Spleen (tissue), 11 donors: ENCODE results near the gene ZC3H4. TPM values are rescaled to one million over a fixed set of nuclear protein-coding genes. Genes with fewer than 3 reads are reported as not detected.
A peak's percentile ranks its signal among the peaks of the same experiment; 100 is the strongest.

ENCODE experiments used
- DNase-seq: peaks from one replicate; pipeline ENCODE4 v3.0.0-alpha.2; 2020
- H3K27ac ChIP-seq, 8 donors: fragments of 200-600 bp; sonication (generic) in 7 of 8; 1 replicate in 4 of 8; 2 replicates in 4 of 8; pipeline versions ENCODE4 v1.5.0 to v1.8.0; 2016 to 2021; ENCODE audit warnings: inconsistent platforms in 4 of 8, mild to moderate bottlenecking in 4 of 8, moderate library complexity in 1 of 8
- H3K27me3 ChIP-seq, 7 donors: fragments of 200-600 bp; sonication (generic) in 6 of 7; replicated peaks in 1 of 7; 1 replicate in 4 of 7; 2 replicates in 3 of 7; pipeline versions ENCODE4 v1.5.0 to v1.8.0; 2016 to 2021; ENCODE audit warnings: inconsistent platforms in 3 of 7, mild to moderate bottlenecking in 1 of 7
- H3K36me3 ChIP-seq, 6 donors: fragments of 200-600 bp; sonication (generic) in 5 of 6; 1 replicate in 4 of 6; 2 replicates in 2 of 6; pipeline versions ENCODE4 v1.5.0 to v1.8.0; 2016 to 2021; ENCODE audit warnings: inconsistent platforms in 2 of 6
- H3K4me1 ChIP-seq, 6 donors: fragments of 200-600 bp; sonication (generic) in 5 of 6; 1 replicate in 3 of 6; 2 replicates in 3 of 6; pipeline versions ENCODE4 v1.5.0 to v1.8.0; 2016 to 2021; ENCODE audit warnings: inconsistent platforms in 3 of 6
- H3K4me3 ChIP-seq, 8 donors: fragments of 200-600 bp; sonication (generic) in 7 of 8; 1 replicate in 4 of 8; 2 replicates in 4 of 8; pipeline versions ENCODE4 v1.5.0 to v1.8.0; 2016 to 2021; ENCODE audit warnings: inconsistent platforms in 4 of 8, mild to moderate bottlenecking in 4 of 8, moderate library complexity in 2 of 8
- H3K9me3 ChIP-seq, 8 donors: fragments of 200-600 bp; sonication (generic) in 7 of 8; 1 replicate in 4 of 8; 2 replicates in 4 of 8; pipeline versions ENCODE4 v1.5.0 to v1.8.0; 2016 to 2021; ENCODE audit warnings: inconsistent platforms in 4 of 8
- CTCF ChIP-seq, 11 experiments: fragments of 200-600 bp in 7 of 11; fragments of 450-650 bp in 4 of 11; sonication (generic) in 4 of 11; IDR thresholded peaks in 8 of 11; conservative IDR thresholded peaks in 3 of 11; 1 replicate in 7 of 11; 2 replicates in 4 of 11; pipeline versions ENCODE4 v1.4.0 to v1.8.0; 2016 to 2021; ENCODE audit warnings: antibody characterized with exemption in 11 of 11, inconsistent platforms in 4 of 11, mild to moderate bottlenecking in 1 of 11
- POLR2A ChIP-seq, 3 donors: fragments of 450-650 bp; IDR thresholded peaks; one replicate each; pipeline ENCODE4 v1.5.1; 2017; ENCODE audit warnings: antibody characterized with exemption in 3 of 3, mild to moderate bottlenecking in 1 of 3
- POLR2AphosphoS5 ChIP-seq, 3 donors: sonication (generic); formaldehyde crosslinking; IDR thresholded peaks; one replicate each; pipeline ENCODE4 v1.5.1; 2017; ENCODE audit warnings: antibody characterized with exemption in 3 of 3
- WGBS, 5 donors: extraction: QIAGEN DNeasy Blood & Tissue Kit in 3 of 5; methylation state at CpG; one replicate each; pipeline versions ENCODE4 v1.1.5 to v1.1.7; 2013 to 2018; 5-methylcytosine and 5-hydroxymethylcytosine counted together
- intact Hi-C: fragments of 100-400 bp; cut with DNase I; formaldehyde crosslinking; loops from one replicate; pipeline ENCODE4 v1.15.0; 2023; ENCODE audit warnings: low total_unique reads
- polyA plus RNA-seq, 3 donors: library from polyadenylated mRNA; stranded (reverse); fragments of 200-250 nt; gene quantifications; one replicate each; pipeline ENCODE4 v1.2.1, GENCODE V29; 2013
- total RNA-seq, 7 donors: library from RNA; depleted of rRNA in 3 of 7; stranded (reverse); fragments of >200 nt in 3 of 7; fragmentation: NEBNext Ultra II Directional in 4 of 7; extraction: Animal tissue kit (Norgen Biotek cat#: 25700) in 4 of 7; gene quantifications; one replicate each; pipeline versions ENCODE4 v1.1.0 to v1.2.1, GENCODE V29; 2016 to 2021
- donor health status: healthy with polysubstance abuse.
- donor health status: DM: no; HTN: no; CAD: no; lungs with moderate emphysema.
- donor health status: DM: no; HTN: no; CAD: no.
- donor health status: Bipolar disorder and iron deficiency.
- donor health status: healthy.
- donor health status: DM: no; HTN: no; CAD: no.
- donor health status: DM: yes; HTN: yes; CAD: no.

The ZC3H4 gene
- total and polyA plus RNA-seq, 10 donors: 6.0 to 68.7 (median 33.4) TPM

GRCh38 chr19:47071731-47072130 lies 41.8 kb downstream of the ZC3H4 start:
- no peaks in the 10 kb centered on the region for H3K27me3 ChIP-seq
- WGBS, 5 donors: 93 to 100% (median 95%) methylated on average over 5 to 12 of the region's 12 CpGs
- peaks cover 3 to 100% (median 96%) of the 10 kb centered on the region in 6 donors for H3K36me3 ChIP-seq
- no peak for DNase-seq
- H3K27ac ChIP-seq: no peak overlapping the region
- no peak overlapping the region for H3K4me3 ChIP-seq
- TF ChIP-seq POLR2AphosphoS5 (IDR thresholded peaks at IDR 0.05) (peak in 1 of 3 donors; percentile 7), POLR2A (IDR thresholded peaks at IDR 0.05) (no peak)
- intact Hi-C loops: no loop called here
- no peaks in the 10 kb centered on the region for H3K9me3 ChIP-seq
- peaks cover 5 to 63% (median 34%) of the 10 kb centered on the region in 6 donors for H3K4me1 ChIP-seq

GRCh38 chr19:47070756-47071155 lies 42.8 kb downstream of the ZC3H4 start:
- Histone ChIP-seq H3K27ac (no peak overlapping the region), H3K27me3 (no peaks in the 10 kb centered on the region), H3K36me3 (peaks cover 3 to 100% (median 97%) of the 10 kb centered on the region in 6 donors), H3K4me1 (peaks cover 5 to 56% (median 33%) of the 10 kb centered on the region in 6 donors), H3K9me3 (no peaks in the 10 kb centered on the region), H3K4me3 (no peak overlapping the region)
- intact Hi-C loops: no loop called here
- WGBS, 5 donors: 93 to 99% (median 93%) methylated on average over 18 of the region's 18 CpGs
- TF ChIP-seq POLR2AphosphoS5 (IDR thresholded peaks at IDR 0.05) (peak in 1 of 3 donors; percentile 26), POLR2A (IDR thresholded peaks at IDR 0.05) (no peak)
- DNase-seq: no peak

- peak; percentile 35 to 80 (median 64) for TF ChIP-seq POLR2AphosphoS5 (IDR thresholded peaks at IDR 0.05)
- no peak for TF ChIP-seq CTCF (IDR thresholded peaks at IDR 0.05 in 8 of 11, conservative IDR thresholded peaks at IDR 0.05 in 3 of 11)
- H3K27me3 ChIP-seq: no peaks in the 10 kb centered on the region
- no peak for DNase-seq
- peak overlapping the region in 1 of 8 donors; percentile 8 for H3K27ac ChIP-seq
- peaks cover 5 to 46% (median 25%) of the 10 kb centered on the region in 6 donors for H3K4me1 ChIP-seq
- intact Hi-C loops: no loop called here
- no peaks in the 10 kb centered on the region for H3K9me3 ChIP-seq
- 70 to 76% (median 73%) methylated on average over 8 to 15 of the region's 15 CpGs for WGBS, 5 donors
- H3K4me3 ChIP-seq: no peak overlapping the region
- peaks cover 3 to 100% (median 97%) of the 10 kb centered on the region in 6 donors for H3K36me3 ChIP-seq
These were observed 43.8 kb downstream of the ZC3H4 start for GRCh38 chr19:47069795-47070194.

DNA sequence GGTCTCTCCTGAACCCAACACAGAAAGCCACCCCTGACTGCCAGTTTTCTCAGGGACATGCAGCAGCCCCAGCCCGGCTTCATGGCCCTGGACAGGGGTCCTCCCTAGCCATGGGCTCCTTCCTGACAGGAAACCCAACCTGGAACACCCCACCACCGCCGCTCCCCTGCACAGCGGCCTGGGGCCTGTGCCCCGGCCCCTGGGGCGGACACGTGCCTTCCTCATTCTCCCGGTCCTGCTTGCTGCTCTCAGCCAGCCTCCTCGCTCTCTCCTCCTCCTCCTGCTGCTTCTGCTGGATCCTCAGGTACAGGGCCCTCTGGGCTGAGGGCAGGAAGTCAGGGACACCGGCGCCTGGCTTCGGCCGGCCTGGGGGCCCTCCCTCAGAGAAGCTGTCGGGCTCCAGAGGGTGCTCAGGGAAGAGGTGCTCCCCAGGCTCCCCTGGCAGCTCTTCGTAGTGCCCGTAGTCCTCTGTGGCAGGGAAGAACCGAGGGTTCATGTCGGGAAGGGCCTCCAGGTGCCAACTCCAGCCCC lies 44.6 kb downstream of the ZC3H4 start:
- H3K36me3 ChIP-seq: peaks cover 3 to 100% (median 94%) of the 10 kb centered on the region in 6 donors
- H3K27ac ChIP-seq: no peak overlapping the region
- peaks cover 5 to 38% (median 18%) of the 10 kb centered on the region in 6 donors for H3K4me1 ChIP-seq
- WGBS, 5 donors: 83 to 88% (median 86%) methylated on average over 14 to 18 of the region's 18 CpGs
- DNase-seq: no peak
- intact Hi-C loops: no loop called here
- no peak overlapping the region for H3K4me3 ChIP-seq
- H3K9me3 ChIP-seq: no peaks in the 10 kb centered on the region
- H3K27me3 ChIP-seq: no peaks in the 10 kb centered on the region
- TF ChIP-seq POLR2AphosphoS5 (IDR thresholded peaks at IDR 0.05): peak in 1 of 3 donors; percentile 43
- no peak for TF ChIP-seq POLR2A (IDR thresholded peaks at IDR 0.05)

DNA sequence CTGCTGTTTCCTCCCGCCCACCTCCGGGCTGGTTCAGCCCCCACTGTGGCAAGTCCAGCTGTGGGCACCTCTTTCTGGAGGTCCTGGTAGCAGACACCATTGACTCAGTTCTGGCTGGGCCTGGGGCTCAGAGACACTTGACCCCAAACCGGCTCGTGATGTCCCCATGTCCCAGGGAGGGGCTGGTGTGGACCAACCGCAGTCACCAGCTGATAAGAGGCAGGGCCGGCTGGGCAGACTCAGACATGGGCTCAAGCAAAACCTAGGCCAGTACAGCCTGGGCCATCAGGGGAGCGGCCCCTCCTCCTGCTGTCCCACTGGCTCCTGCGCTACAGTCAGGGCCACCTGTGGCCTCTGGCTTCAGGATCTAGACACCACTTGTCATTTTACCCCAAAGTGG lies 45.3 kb downstream of the ZC3H4 start:
- H3K36me3 ChIP-seq: peaks cover 3 to 100% (median 89%) of the 10 kb centered on the region in 6 donors
- DNase-seq: no peak
- no peak overlapping the region for H3K27ac ChIP-seq
- no peaks in the 10 kb centered on the region for H3K9me3 ChIP-seq
- H3K4me1 ChIP-seq: peaks cover 5 to 31% (median 17%) of the 10 kb centered on the region in 6 donors
- no peak for TF ChIP-seq POLR2A (IDR thresholded peaks at IDR 0.05)
- WGBS, 5 donors: 90 to 96% (median 95%) methylated on average over 7 to 8 of the region's 8 CpGs
- no peaks in the 10 kb centered on the region for H3K27me3 ChIP-seq
- H3K4me3 ChIP-seq: no peak overlapping the region
- intact Hi-C loops: no loop called here

- peaks cover 3 to 92% (median 80%) of the 10 kb centered on the region in 6 donors for H3K36me3 ChIP-seq
- 94 to 98% (median 97%) methylated on average over 18 to 36 of the region's 36 CpGs for WGBS, 5 donors
- H3K9me3 ChIP-seq: no peaks in the 10 kb centered on the region
- no peaks in the 10 kb centered on the region for H3K27me3 ChIP-seq
- intact Hi-C loops: no loop called here
- no peak for DNase-seq
- H3K27ac ChIP-seq: no peak overlapping the region
- H3K4me3 ChIP-seq: no peak overlapping the region
- TF ChIP-seq CTCF (IDR thresholded peaks at IDR 0.05 in 8 of 11, conservative IDR thresholded peaks at IDR 0.05 in 3 of 11): no peak
- no peak for TF ChIP-seq POLR2A (IDR thresholded peaks at IDR 0.05)
- peak in 1 of 3 donors; percentile 37 for TF ChIP-seq POLR2AphosphoS5 (IDR thresholded peaks at IDR 0.05)
- H3K4me1 ChIP-seq: peaks cover 5 to 29% (median 17%) of the 10 kb centered on the region in 6 donors
These were observed 46.2 kb downstream of the ZC3H4 start for GRCh38 chr19:47067215-47067847.
